NCI-H1436 treated with DMSO at 0.1 percent for 48 hours (cell line): ENCODE results near the gene PRSS16.

ENCODE experiments used
- DNase-seq: peaks from one replicate; lab custom pipeline; 2025; lab: John Stamatoyannopoulos, UW

Gene PRSS16

GRCh38 chr6:27287751-27288135 is 40.2 kb downstream of the PRSS16 start:
- no peak for DNase-seq

GRCh38 chr6:27288136-27289044 is 40.9 kb downstream of the PRSS16 start:
- DNase-seq: no peak

- DNase-seq: no peak
Observed at GRCh38 chr6:27290065-27290849, 42.8 kb downstream of the PRSS16 start.

- DNase-seq: no peak
Observed at GRCh38 chr6:27290850-27291208, 43.3 kb downstream of the PRSS16 start.

GRCh38 chr6:27293436-27294098 is 46.1 kb downstream of the PRSS16 start:
- no peak for DNase-seq

GRCh38 chr6:27294409-27294808 is 46.9 kb downstream of the PRSS16 start:
- DNase-seq: no peak

- DNase-seq: no peak
Observed at GRCh38 chr6:27295301-27296079, 48.0 kb downstream of the PRSS16 start.

GRCh38 chr6:27296106-27296783 is 48.7 kb downstream of the PRSS16 start:
- DNase-seq: no peak

GRCh38 chr6:27297484-27297856 is 50.0 kb downstream of the PRSS16 start:
- no peak for DNase-seq

- DNase-seq: no peak
Observed at GRCh38 chr6:27297857-27298730, 50.6 kb downstream of the PRSS16 start.

GRCh38 chr6:27303613-27304272 is 56.2 kb downstream of the PRSS16 start:
- no peak for DNase-seq
